Liver (tissue), 9 donors: ENCODE data around the gene LIMA1. TPM values are rescaled to one million over a fixed set of nuclear protein-coding genes. Genes with fewer than 3 reads are reported as not detected.
"Not testable (repeated sequence)": the region's sequence is repeated elsewhere in the genome, so short reads cannot be mapped to it uniquely, and the experiment has no call there.

Experiments used
- DNase-seq: peaks from one replicate; pipeline ENCODE4 v3.0.0-alpha.2; 2017; ENCODE audit warnings: low spot score
- H3K27ac ChIP-seq, 2 donors: one replicate each; pipeline ENCODE4 v1.7.0; 2013; ENCODE audit warnings: inconsistent platforms in 2 of 2, low read length in 2 of 2, control low read depth in 1 of 2, low read depth in 1 of 2, mild to moderate bottlenecking in 1 of 2
- H3K27me3 ChIP-seq, 4 donors: one replicate each; pipeline versions ENCODE4 v1.6.1 to v1.7.0; 2013; ENCODE audit warnings: low read length in 3 of 4, inconsistent platforms in 1 of 4, mild to moderate bottlenecking in 1 of 4, moderate library complexity in 1 of 4; ENCODE audit not compliant: control insufficient read depth in 4 of 4, insufficient read depth in 4 of 4
- H3K36me3 ChIP-seq, 4 donors: one replicate each; pipeline versions ENCODE4 v1.6.1 to v1.7.0; 2013; ENCODE audit warnings: low read length in 3 of 4, mild to moderate bottlenecking in 3 of 4, low read depth in 1 of 4, moderate library complexity in 1 of 4; ENCODE audit not compliant: control insufficient read depth in 4 of 4, insufficient read depth in 3 of 4
- H3K4me1 ChIP-seq, 4 donors: one replicate each; pipeline versions ENCODE4 v1.6.1 to v1.7.0; 2013; ENCODE audit warnings: low read length in 3 of 4, mild to moderate bottlenecking in 3 of 4, moderate library complexity in 1 of 4; ENCODE audit not compliant: control insufficient read depth in 4 of 4, insufficient read depth in 4 of 4
- H3K4me3 ChIP-seq, 3 donors: one replicate each; pipeline versions ENCODE4 v1.6.1 to v1.7.0; 2013; ENCODE audit warnings: low read length in 3 of 3, control low read depth in 1 of 3, low read depth in 1 of 3, mild to moderate bottlenecking in 1 of 3
- H3K9ac ChIP-seq, 2 donors: one replicate each; pipeline ENCODE4 v1.7.0; 2013; ENCODE audit warnings: low read length in 2 of 2, mild to moderate bottlenecking in 2 of 2, moderate library complexity in 2 of 2, control low read depth in 1 of 2, low read depth in 1 of 2
- H3K9me3 ChIP-seq, 4 donors: one replicate each; pipeline versions ENCODE4 v1.6.1 to v1.7.0; 2013; ENCODE audit warnings: low read length in 3 of 4; ENCODE audit not compliant: control insufficient read depth in 4 of 4
- ATF3 ChIP-seq: IDR thresholded peaks from 2 replicates; pipeline ENCODE4 v1.6.1; 2016; ENCODE audit warnings: antibody characterized with exemption
- CTCF ChIP-seq: fragments of 150-350 bp; IDR thresholded peaks from 2 replicates; pipeline ENCODE4 v1.5.1; 2017; ENCODE audit warnings: improper control_type of control experiment, low read depth, low read length; ENCODE audit not compliant: missing input control
- EGR1 ChIP-seq, 2 donors: IDR thresholded peaks; 2 replicates each; pipeline ENCODE4 v1.6.1; 2016 to 2018; ENCODE audit warnings: antibody characterized with exemption in 2 of 2, low read depth in 2 of 2
- FOXA1 ChIP-seq: IDR thresholded peaks from 2 replicates; pipeline ENCODE4 v1.6.1; 2016; ENCODE audit warnings: antibody characterized with exemption
- FOXA2 ChIP-seq: IDR thresholded peaks from 2 replicates; pipeline ENCODE4 v1.6.1; 2016; ENCODE audit warnings: antibody characterized with exemption
- GABPA ChIP-seq, 2 donors: IDR thresholded peaks in 1 of 2; conservative IDR thresholded peaks in 1 of 2; 2 replicates each; pipeline ENCODE4 v1.6.1; 2016; ENCODE audit warnings: antibody characterized with exemption in 2 of 2, mild to moderate bottlenecking in 1 of 2, moderate library complexity in 1 of 2
- HNF4A ChIP-seq, 2 donors: conservative IDR thresholded peaks; 2 replicates each; pipeline ENCODE4 v1.6.1; 2016; ENCODE audit warnings: antibody characterized with exemption in 2 of 2, mild to moderate bottlenecking in 2 of 2
- HNF4G ChIP-seq: IDR thresholded peaks from 2 replicates; pipeline ENCODE4 v1.6.1; 2016; ENCODE audit warnings: antibody characterized with exemption
- JUND ChIP-seq, 2 donors: IDR thresholded peaks; 2 replicates each; pipeline ENCODE4 v1.6.1; 2016; ENCODE audit warnings: antibody characterized with exemption in 2 of 2
- MAX ChIP-seq: IDR thresholded peaks from 2 replicates; pipeline ENCODE4 v1.6.1; 2016; ENCODE audit warnings: antibody characterized with exemption
- RAD21 ChIP-seq, 2 donors: IDR thresholded peaks; 2 replicates each; pipeline ENCODE4 v1.6.1; 2016; ENCODE audit warnings: antibody characterized with exemption in 2 of 2, mild to moderate bottlenecking in 2 of 2
- RXRA ChIP-seq, 2 donors: IDR thresholded peaks; 2 replicates each; pipeline ENCODE4 v1.6.1; 2017 to 2018; ENCODE audit warnings: antibody characterized with exemption in 2 of 2, mild to moderate bottlenecking in 1 of 2
- SP1 ChIP-seq: IDR thresholded peaks from 2 replicates; pipeline ENCODE4 v1.6.1; 2018; ENCODE audit warnings: antibody characterized with exemption, mild to moderate bottlenecking
- TAF1 ChIP-seq: conservative IDR thresholded peaks from 2 replicates; pipeline ENCODE4 v1.6.1; 2016; ENCODE audit warnings: antibody characterized with exemption, mild to moderate bottlenecking
- YY1 ChIP-seq: IDR thresholded peaks from 2 replicates; pipeline ENCODE4 v1.6.1; 2016; ENCODE audit warnings: antibody characterized with exemption, mild to moderate bottlenecking
- ZBTB33 ChIP-seq: IDR thresholded peaks from 2 replicates; pipeline ENCODE4 v1.6.1; 2016; ENCODE audit warnings: antibody characterized with exemption
- WGBS: extraction: QIAGEN DNeasy Blood & Tissue Kit; methylation state at CpG from one replicate; pipeline ENCODE4 v1.1.7; 2013; 5-methylcytosine and 5-hydroxymethylcytosine counted together
- polyA plus RNA-seq, 2 donors: library from polyadenylated mRNA; stranded (reverse) in 1 of 2; unstranded in 1 of 2; fragments of 200-250 nt in 1 of 2; fragments of >200 nt in 1 of 2; fragmentation: Nextera tagmentation in 1 of 2; extraction: Ambion mirVana in 1 of 2; gene quantifications; one replicate each; pipeline versions ENCODE4 v1.2.1 to v1.2.3, GENCODE V29; 2013 to 2015
- total RNA-seq, 2 donors: library from RNA; depleted of rRNA; stranded (reverse); fragments of >200 nt; gene quantifications; one replicate each; pipeline ENCODE4 v1.2.3, GENCODE V29; 2014
- donor health status: healthy.
- donor health status: healthy.
- donor health status: healthy.
- donor health status: healthy.
- donor health status: healthy.

LIMA1 gene
- total and polyA plus RNA-seq, 4 donors, result 8.1 to 17.5 (median 13.5) TPM

- no peaks in the 10 kb centered on the region for H3K4me1 ChIP-seq
- no peak overlapping the region for H3K9ac ChIP-seq
- no peak overlapping the region for H3K4me3 ChIP-seq
- TF ChIP-seq MAX (no peak), EGR1 (IDR thresholded peaks at IDR 0.05; ENCODE audit: low read depth in 2 of 2) (no peak), HNF4G (no peak), YY1 (no peak), HNF4A (conservative IDR thresholded peaks at IDR 0.05) (no peak), JUND (IDR thresholded peaks at IDR 0.05) (no peak), GABPA (IDR thresholded peaks at IDR 0.05 in 1 of 2, conservative IDR thresholded peaks at IDR 0.05 in 1 of 2) (no peak), ATF3 (no peak), TAF1 (no peak), RXRA (IDR thresholded peaks at IDR 0.05) (no peak), ZBTB33 (no peak), FOXA1 (no peak), FOXA2 (no peak), RAD21 (IDR thresholded peaks at IDR 0.05) (no peak), CTCF (no peak)
- DNase-seq, result no peak
- no peak overlapping the region for H3K27ac ChIP-seq
- no peaks in the 10 kb centered on the region for H3K9me3 ChIP-seq
- no peaks in the 10 kb centered on the region for H3K36me3 ChIP-seq
- no peaks in the 10 kb centered on the region for H3K27me3 ChIP-seq
- WGBS, result 95% methylated on average over 2 of the region's 2 CpGs
Measured at GRCh38 chr12:50157259-50157658, 126.1 kb downstream of the LIMA1 start.

- H3K9ac ChIP-seq, result no peak overlapping the region
- H3K27ac ChIP-seq, result no peak overlapping the region
- no peak for DNase-seq
- no peaks in the 10 kb centered on the region for H3K4me1 ChIP-seq
- no peaks in the 10 kb centered on the region for H3K27me3 ChIP-seq
- H3K36me3 ChIP-seq, result no peaks in the 10 kb centered on the region
- H3K9me3 ChIP-seq, result no peaks in the 10 kb centered on the region
- TF ChIP-seq ZBTB33 (no peak), YY1 (no peak), SP1 (no peak), RAD21 (IDR thresholded peaks at IDR 0.05) (no peak), GABPA (IDR thresholded peaks at IDR 0.05 in 1 of 2, conservative IDR thresholded peaks at IDR 0.05 in 1 of 2) (no peak), HNF4G (no peak), ATF3 (no peak), TAF1 (no peak), FOXA2 (no peak), RXRA (IDR thresholded peaks at IDR 0.05) (no peak), CTCF (no peak)
- H3K4me3 ChIP-seq, result no peak overlapping the region
Measured at GRCh38 chr12:50156641-50157040, 126.7 kb downstream of the LIMA1 start.

- not testable (repeated sequence) for H3K27me3 ChIP-seq, H3K9me3 ChIP-seq, DNase-seq, H3K4me1 ChIP-seq, H3K36me3 ChIP-seq, H3K9ac ChIP-seq, H3K27ac ChIP-seq, H3K4me3 ChIP-seq
- 94% methylated on average over 5 of the region's 5 CpGs for WGBS
Measured at GRCh38 chr12:50154947-50155346, 128.4 kb downstream of the LIMA1 start.
